Measurements from ENCODE around the gene POLE2. TPM values are rescaled to one million over a fixed set of nuclear protein-coding genes. Genes with fewer than 3 reads are reported as not detected.

POLE2 gene
- total and polyA plus RNA-seq, 2 of the 4 experiments (the other 2 are of a cell fraction): 12.2 to 12.3 TPM

DNA sequence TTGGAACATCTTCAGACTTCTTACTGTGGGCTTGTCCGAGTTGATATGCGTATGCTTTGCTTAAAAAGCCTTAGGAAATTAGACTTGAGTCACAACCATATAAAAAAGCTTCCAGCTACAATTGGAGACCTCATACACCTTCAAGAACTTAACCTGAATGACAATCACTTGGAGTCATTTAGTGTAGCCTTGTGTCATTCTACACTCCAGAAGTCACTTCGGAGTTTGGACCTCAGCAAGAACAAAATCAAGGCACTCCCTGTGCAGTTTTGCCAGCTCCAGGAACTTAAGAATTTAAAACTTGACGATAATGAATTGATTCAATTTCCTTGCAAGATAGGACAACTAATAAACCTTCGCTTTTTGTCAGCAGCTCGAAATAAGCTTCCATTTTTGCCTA, 80.4 kb downstream of the POLE2 start:
- Histone ChIP-seq H3K4ac (ENCODE audit: low read depth, low read length) (no peak overlapping the region), H3K9me3 (ENCODE audit: control insufficient read depth, insufficient read depth, low read length) (no peaks in the 10 kb centered on the region), H3K36me3 (ENCODE audit: control insufficient read depth, insufficient read depth, low read length) (peaks cover 4% of the 10 kb centered on the region), H3K23ac (ENCODE audit: low read depth, low read length) (no peak overlapping the region), H2AFZ (replicated peaks; ENCODE audit: low read length, poor library complexity) (no peak overlapping the region), H2BK120ac (ENCODE audit: low read depth, low read length) (no peak overlapping the region), H4K5ac (ENCODE audit: low read depth, low read length) (no peak overlapping the region), H3K56ac (ENCODE audit: extremely low read depth, insufficient read depth, low read length) (no peak overlapping the region), H2AK5ac (ENCODE audit: low read depth, low read length) (no peak overlapping the region), H3K14ac (replicated peaks; ENCODE audit: low read depth, low read length) (no peak overlapping the region), H3K4me2 (ENCODE audit: low read depth, low read length) (no peak overlapping the region), H3K4me3 (ENCODE audit: insufficient read depth, low read depth, low read length) (no peak overlapping the region), H2AK9ac (replicated peaks; ENCODE audit: low read depth, low read length, poor library complexity) (no peak overlapping the region), H4K8ac (ENCODE audit: low read depth in 2 of 2, low read length in 2 of 2) (no peak overlapping the region), H3K27ac (ENCODE audit: insufficient read depth, low read length) (no peak overlapping the region), H3K18ac (ENCODE audit: low read depth, low read length) (no peak overlapping the region), H3K27me3 (ENCODE audit: control insufficient read depth, insufficient read depth, low read length) (no peaks in the 10 kb centered on the region), H3K9me1 (ENCODE audit: insufficient read depth, low read length) (peaks cover under 1% of the 10 kb centered on the region; the same call in 1 of the 2 replicates), H2BK15ac (ENCODE audit: low read depth, low read length) (no peak overlapping the region), H3K9ac (ENCODE audit: low read depth, low read length) (no peak overlapping the region), H4K91ac (ENCODE audit: insufficient read depth, low read depth, low read length) (no peak overlapping the region), H4K20me1 (ENCODE audit: insufficient read depth, low read length) (no peaks in the 10 kb centered on the region), H2BK5ac (ENCODE audit: low read depth, low read length, poor library complexity, severe bottlenecking) (no peak overlapping the region), H3K4me1 (ENCODE audit: control insufficient read depth, insufficient read depth, low read length) (no peaks in the 10 kb centered on the region), H3K79me1 (ENCODE audit: low read depth in 1 of 2, low read length in 2 of 2) (peaks cover 22 to 26% of the 10 kb centered on the region in 2 experiments), H2BK20ac (ENCODE audit: low read depth, low read length) (no peak overlapping the region)
- intact Hi-C loops (cut with micrococcal nuclease): no loop called here
- no peak for TF ChIP-seq FOS (IDR thresholded peaks at IDR 0.05; ENCODE audit: low read depth, low read length)
- no peak for TF ChIP-seq CTCF (conservative IDR thresholded peaks at IDR 0.05; ENCODE audit: low read depth, low read length)
- no peak for TF ChIP-seq RCOR1 (IDR thresholded peaks at IDR 0.05; ENCODE audit: insufficient replicate concordance, low read length)
- TF ChIP-seq POLR2A (IDR thresholded peaks at IDR 0.05; ENCODE audit: low read depth, low read length): no peak
- no peak for TF ChIP-seq MAFK (IDR thresholded peaks at IDR 0.05; ENCODE audit: low read depth, low read length)
- TF ChIP-seq BHLHE40 (IDR thresholded peaks at IDR 0.05; ENCODE audit: low read depth, low read length): no peak
- no peak for TF ChIP-seq SMC3 (IDR thresholded peaks at IDR 0.05; ENCODE audit: low read depth, low read length)
- no peak for TF ChIP-seq MXI1 (IDR thresholded peaks at IDR 0.05; ENCODE audit: borderline replicate concordance, low read depth, low read length)
- no peak for TF ChIP-seq RAD21 (IDR thresholded peaks at IDR 0.05; ENCODE audit: low read length)
- no peak for TF ChIP-seq RFX5 (IDR thresholded peaks at IDR 0.05; ENCODE audit: low read depth, low read length)
- no peak for TF ChIP-seq CHD1 (IDR thresholded peaks at IDR 0.05; ENCODE audit: low read depth, low read length)
- no peak for TF ChIP-seq NFE2L2 (IDR thresholded peaks at IDR 0.05; ENCODE audit: low read depth, low read length)
- TF ChIP-seq CEBPB (IDR thresholded peaks at IDR 0.05; ENCODE audit: low read depth, low read length): no peak
- TF ChIP-seq MAZ (IDR thresholded peaks at IDR 0.05; ENCODE audit: borderline replicate concordance, low read depth, low read length): no peak
- TF ChIP-seq USF2 (IDR thresholded peaks at IDR 0.05; ENCODE audit: low read depth, low read length): no peak
- TF ChIP-seq ELK1 (IDR thresholded peaks at IDR 0.05; ENCODE audit: borderline replicate concordance, low read depth, low read length): no peak
- no CpG with 5 or more reads among the region's 6 CpGs for WGBS, 2 experiments (ENCODE audit: extremely low coverage in 2 of 2, insufficient read length in 1 of 2)
- CTCF ChIA-PET: interaction anchor here (1.0 kb wide), 1 partner anchor 20 kb away, joined by 3 read pairs; no protein-coding TSS in a partner anchor
- in situ Hi-C loops (cut with MboI; ENCODE audit: low sequenced_read_pairs): no loop called here
- DNase-seq: no peak
- POLR2A ChIA-PET (ENCODE audit: unreplicated experiment): no interaction called here
- TSS peak; percentile 28 for BruUV-seq (replicated peaks)
- dilution Hi-C loops (cut with HindIII; ENCODE audit: low sequenced_read_pairs, unreplicated experiment): no loop called here
- no peak for ATAC-seq (ENCODE audit: low read depth)

Measured in IMR-90 (cell line).